Choroid plexus epithelial cell (primary cell): ENCODE results near the gene RBM20.
"Not testable (repeated sequence)": the region's sequence is repeated elsewhere in the genome, so short reads cannot be mapped to it uniquely, and the experiment has no call there.

Experiments
- DNase-seq: peaks from one replicate; pipeline ENCODE4 v3.0.0-alpha.2; 2010; ENCODE audit warnings: low read depth
- H3K4me3 ChIP-seq: 2 replicates; pipeline ENCODE4 v1.5.1; 2011; ENCODE audit warnings: low read depth, mild to moderate bottlenecking, control low read depth, low read length, moderate library complexity
- TF ChIP-seq, protein P1 (sequence below): conservative IDR thresholded peaks from 2 replicates; pipeline ENCODE4 v1.5.1; 2011; ENCODE audit warnings: low read depth, mild to moderate bottlenecking, control low read depth, inconsistent platforms, low read length, moderate library complexity

Gene RBM20

DNA sequence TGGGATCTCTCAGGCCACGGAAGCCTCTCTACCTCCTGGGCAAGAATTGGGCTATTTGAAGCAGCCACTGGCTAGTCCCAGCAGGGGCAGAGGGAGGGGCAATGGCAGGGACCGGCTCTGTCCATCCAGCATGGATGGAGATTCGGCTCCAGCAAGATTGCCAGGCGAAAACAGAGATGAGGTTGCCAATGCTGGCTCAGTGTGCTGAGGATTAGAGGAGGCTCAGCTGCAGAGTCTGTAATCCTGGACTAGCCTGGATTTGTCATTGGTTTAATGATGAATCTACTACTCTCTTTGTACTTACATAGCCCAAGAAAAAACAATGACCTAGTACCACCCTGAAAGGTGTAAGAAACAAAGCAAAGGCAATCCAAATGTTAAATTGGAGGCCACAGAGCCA, 115.4 kb downstream of the RBM20 start:
- DNase-seq = no peak
- TF ChIP-seq, protein P1, sequence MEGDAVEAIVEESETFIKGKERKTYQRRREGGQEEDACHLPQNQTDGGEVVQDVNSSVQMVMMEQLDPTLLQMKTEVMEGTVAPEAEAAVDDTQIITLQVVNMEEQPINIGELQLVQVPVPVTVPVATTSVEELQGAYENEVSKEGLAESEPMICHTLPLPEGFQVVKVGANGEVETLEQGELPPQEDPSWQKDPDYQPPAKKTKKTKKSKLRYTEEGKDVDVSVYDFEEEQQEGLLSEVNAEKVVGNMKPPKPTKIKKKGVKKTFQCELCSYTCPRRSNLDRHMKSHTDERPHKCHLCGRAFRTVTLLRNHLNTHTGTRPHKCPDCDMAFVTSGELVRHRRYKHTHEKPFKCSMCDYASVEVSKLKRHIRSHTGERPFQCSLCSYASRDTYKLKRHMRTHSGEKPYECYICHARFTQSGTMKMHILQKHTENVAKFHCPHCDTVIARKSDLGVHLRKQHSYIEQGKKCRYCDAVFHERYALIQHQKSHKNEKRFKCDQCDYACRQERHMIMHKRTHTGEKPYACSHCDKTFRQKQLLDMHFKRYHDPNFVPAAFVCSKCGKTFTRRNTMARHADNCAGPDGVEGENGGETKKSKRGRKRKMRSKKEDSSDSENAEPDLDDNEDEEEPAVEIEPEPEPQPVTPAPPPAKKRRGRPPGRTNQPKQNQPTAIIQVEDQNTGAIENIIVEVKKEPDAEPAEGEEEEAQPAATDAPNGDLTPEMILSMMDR = no peak
- H3K4me3 ChIP-seq = no peak overlapping the region

DNA sequence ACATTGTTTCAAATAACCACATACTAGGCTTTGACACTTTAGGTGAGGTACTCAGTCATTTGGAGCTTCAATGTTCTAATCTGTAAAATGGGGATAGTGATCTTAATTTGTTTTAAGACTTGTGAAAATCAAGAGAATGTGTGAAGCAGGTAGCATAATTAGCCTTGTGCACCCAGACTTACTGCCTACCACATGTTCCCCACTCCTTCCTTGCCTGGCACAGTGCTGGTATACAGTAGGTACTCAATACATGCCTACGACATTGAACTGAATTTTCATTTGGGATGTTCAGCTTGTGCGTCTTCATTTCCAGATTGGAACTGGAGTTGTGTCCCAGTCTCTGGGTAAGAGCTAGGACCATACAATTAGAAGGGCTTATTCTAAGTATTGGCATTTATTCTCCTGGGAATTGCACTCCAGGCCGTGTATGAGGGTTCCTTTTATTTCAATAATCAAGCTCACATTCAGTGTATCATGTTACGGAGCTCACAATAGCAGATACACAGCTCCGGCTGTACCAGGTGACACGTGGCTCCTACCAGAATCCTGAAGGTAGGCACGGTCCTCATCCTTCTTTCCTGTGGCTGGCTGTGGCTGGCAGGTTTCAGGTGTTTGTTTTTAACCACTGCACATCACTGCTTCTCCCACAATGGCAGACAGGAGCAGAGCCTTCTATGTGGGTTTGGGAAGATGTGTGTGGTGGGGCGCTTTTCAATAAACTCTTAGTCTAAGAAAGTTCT, 118.1 kb downstream of the RBM20 start:
- TF ChIP-seq, protein P1 = no peak
- DNase-seq = no peak
- no peak overlapping the region for H3K4me3 ChIP-seq

DNA sequence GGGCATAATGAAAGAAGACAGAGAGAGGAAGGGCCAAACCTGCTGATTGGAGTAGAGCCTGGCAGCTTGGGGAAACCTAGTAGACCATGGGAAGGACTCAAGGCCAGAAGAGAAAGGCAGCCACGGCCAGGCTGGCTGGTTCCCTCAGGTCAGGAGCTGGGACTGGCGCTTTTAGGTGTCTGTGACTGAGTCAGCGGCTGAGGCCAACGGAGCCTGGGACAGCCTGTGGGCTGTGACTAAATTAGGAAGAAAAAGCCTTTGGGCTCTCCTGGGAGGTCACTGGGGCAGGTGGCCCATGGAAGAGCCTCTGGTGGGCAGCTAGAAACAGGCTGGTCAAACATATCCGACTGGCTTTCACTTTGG, 118.7 kb downstream of the RBM20 start:
- no peak overlapping the region for H3K4me3 ChIP-seq
- TF ChIP-seq, protein P1 = no peak
- DNase-seq = no peak

DNA sequence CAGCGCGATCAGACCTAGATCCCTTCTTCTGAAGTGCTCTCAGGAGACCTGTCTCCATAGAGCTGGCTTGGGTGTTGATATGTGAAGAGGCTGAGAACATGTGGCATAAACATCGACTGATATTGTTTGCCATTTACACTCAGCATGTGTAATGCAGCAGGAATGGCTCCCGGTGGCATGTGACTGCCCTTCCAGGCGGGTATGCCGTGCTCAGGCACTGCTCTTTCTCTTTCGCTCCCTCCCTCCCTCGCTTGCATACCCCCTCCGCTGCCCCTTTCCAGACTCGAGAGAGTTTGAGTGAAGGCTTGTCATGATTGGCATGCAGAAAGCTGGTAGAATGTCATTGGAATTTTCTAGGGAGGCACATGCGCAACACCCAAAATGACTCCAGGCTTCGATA, 120.2 kb downstream of the RBM20 start:
- no peak overlapping the region for H3K4me3 ChIP-seq
- TF ChIP-seq, protein P1 = no peak
- DNase-seq = no peak

DNA sequence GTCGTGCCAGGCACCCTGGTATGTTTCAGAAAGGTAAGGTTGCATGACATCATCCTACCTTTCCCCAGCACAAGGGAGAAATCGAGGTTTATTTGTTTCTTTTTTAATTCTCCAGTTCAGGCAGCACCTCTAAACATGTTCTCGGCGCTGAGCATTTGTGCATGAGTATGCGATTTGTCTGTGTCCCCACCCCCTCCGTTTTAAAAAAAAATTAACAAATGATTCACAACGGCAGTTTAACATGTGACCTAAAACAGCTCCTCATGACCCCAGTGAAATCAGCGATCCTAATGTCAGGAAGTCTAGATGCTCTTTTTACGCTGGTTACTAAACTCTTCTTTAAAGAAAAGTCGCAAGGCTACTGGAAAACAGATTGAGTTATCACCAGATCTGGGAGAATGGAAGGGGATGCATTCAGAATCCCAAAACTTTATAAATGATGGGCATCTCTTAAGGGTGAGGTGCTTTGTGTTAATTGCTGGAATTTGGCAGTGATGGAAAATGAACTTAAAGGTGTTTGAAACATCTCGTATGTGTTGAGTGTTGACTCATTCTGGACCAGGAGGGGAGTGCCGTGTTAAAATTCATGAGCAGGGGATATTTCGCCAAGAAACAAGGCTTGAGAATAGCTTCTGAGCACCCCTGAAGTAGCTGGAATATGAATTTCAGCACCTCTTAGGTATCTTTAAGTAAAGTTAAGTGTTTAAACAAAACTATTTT, 120.8 kb downstream of the RBM20 start:
- DNase-seq = no peak
- TF ChIP-seq, protein P1 = no peak
- no peak overlapping the region for H3K4me3 ChIP-seq

DNA sequence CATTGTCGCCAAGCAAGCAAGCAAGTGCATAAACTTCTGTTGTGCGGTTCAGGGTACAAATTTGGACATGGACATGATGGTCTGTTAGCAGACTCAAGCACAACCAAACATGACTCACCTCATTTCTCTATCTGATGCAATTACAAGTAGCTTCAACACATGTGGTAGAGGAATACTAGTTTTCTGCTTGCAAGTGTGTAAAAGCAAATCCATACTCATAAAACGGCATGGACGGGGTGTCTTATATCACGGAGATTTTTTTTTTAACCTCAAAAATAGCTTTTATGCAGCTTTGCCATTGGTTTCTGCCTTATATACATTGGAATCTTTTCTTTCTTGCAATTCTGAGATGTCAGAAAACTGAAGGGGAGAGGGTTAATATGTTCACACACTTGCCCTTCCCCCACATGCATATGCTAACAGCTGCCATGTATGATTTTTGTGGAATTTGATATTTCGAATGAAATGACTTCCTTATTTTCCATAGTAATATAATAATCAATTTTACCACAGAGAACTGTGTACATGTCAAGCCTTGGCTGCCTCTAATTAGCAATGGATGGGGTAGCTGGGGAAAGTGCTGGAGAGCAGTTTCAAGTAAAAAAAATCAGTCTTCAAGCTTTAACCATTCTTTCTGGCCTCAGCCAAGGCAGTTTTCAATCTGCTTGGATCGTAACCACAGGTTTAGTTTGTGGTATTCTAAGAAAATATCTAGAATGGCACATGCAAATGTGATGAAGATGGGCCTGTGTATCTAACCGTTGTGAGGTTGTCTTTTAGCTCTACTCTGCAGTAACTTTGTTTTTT, 121.6 kb downstream of the RBM20 start:
- no peak overlapping the region for H3K4me3 ChIP-seq
- DNase-seq = peak; percentile 68
- TF ChIP-seq, protein P1 = no peak

DNA sequence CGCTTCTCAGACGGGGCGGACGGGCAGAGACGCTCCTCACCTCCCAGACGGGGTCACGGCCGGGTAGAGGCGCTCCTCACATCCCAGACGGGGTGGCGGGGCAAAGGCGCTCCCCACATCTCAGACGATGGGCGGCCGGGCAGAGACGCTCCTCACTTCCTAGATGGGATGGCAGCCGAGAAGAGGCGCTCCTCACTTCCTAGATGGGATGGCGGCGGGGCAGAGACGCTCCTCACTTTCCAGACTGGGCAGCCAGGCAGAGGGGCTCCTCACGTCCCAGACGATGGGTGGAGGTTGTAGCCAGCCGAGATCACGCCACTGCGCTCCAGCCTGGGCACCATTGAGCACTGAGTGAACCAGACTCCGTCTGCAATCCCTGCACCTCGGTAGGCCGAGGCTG, 123.5 kb downstream of the RBM20 start:
- DNase-seq, H3K4me3 ChIP-seq: not testable (repeated sequence)
